Caco-2 (cell line): ENCODE results near the gene HEXA. TPM values are rescaled to one million over a fixed set of nuclear protein-coding genes. Genes with fewer than 3 reads are reported as not detected.

ENCODE experiments used
- BruUV-seq: library from RNA; stranded (reverse); fragments of 400-500 nt; replicated peaks from 2 replicates; lab custom pipeline; 2021; lab: Mats Ljungman, UMichigan
- CTCF ChIA-PET: fragments of 300-600 bp; sonication (Branson Sonifier 250); formaldehyde crosslinking; loops from one replicate; lab custom pipeline; 2022; ENCODE audit warnings: antibody characterized with exemption; lab: Charles Lee
- POLR2A ChIA-PET: fragments of 300-600 bp; sonication (Branson Sonifier 250); formaldehyde crosslinking; loops from one replicate; lab custom pipeline; 2022; ENCODE audit warnings: antibody characterized with exemption; lab: Charles Lee
- DNase-seq, 2 experiments: peaks; one replicate each; pipeline versions ENCODE4 v3.0.0 to v3.0.0-alpha.2; 2020 to 2022
- H3K27me3 ChIP-seq: replicated peaks from 2 replicates; pipeline ENCODE4 v1.6.0; 2011; ENCODE audit warnings: low read length; ENCODE audit not compliant: control insufficient read depth, insufficient read depth
- H3K36me3 ChIP-seq: 2 replicates; pipeline ENCODE4 v1.5.1; 2011; ENCODE audit warnings: low read length; ENCODE audit not compliant: control insufficient read depth, insufficient read depth
- H3K4me1 ChIP-seq: fragments of 250-450 bp; sonication (Bioruptor Pico); 2 replicates; pipeline ENCODE4 v1.5.1; 2020; ENCODE audit warnings: mild to moderate bottlenecking
- H3K4me3 ChIP-seq: 2 replicates; pipeline ENCODE4 v1.5.1; 2011; ENCODE audit warnings: low read depth, mild to moderate bottlenecking, control low read depth, low read length
- H3K9me3 ChIP-seq: fragments of 250-450 bp; sonication (Bioruptor Pico); 2 replicates; pipeline ENCODE4 v1.5.1; 2020; ENCODE audit warnings: mild to moderate bottlenecking, moderate library complexity
- H3K27ac Mint-ChIP-seq: one replicate; pipeline ENCODE4 v1.8.0; 2022; ENCODE audit warnings: mixed read lengths; ENCODE audit not compliant: unreplicated experiment
- H3K27me3 Mint-ChIP-seq: one replicate; pipeline ENCODE4 v1.8.0; 2022; ENCODE audit warnings: mixed read lengths; ENCODE audit not compliant: insufficient read depth, unreplicated experiment
- H3K36me3 Mint-ChIP-seq: one replicate; pipeline ENCODE4 v1.8.0; 2022; ENCODE audit warnings: mild to moderate bottlenecking, mixed read lengths; ENCODE audit not compliant: insufficient read depth, unreplicated experiment
- H3K4me1 Mint-ChIP-seq: one replicate; pipeline ENCODE4 v1.8.0; 2022; ENCODE audit warnings: low read depth, mixed read lengths; ENCODE audit not compliant: unreplicated experiment
- H3K4me3 Mint-ChIP-seq: one replicate; pipeline ENCODE4 v1.8.0; 2022; ENCODE audit warnings: mild to moderate bottlenecking, moderate library complexity, mixed read lengths; ENCODE audit not compliant: unreplicated experiment
- H3K9me3 Mint-ChIP-seq: one replicate; pipeline ENCODE4 v1.8.0; 2022; ENCODE audit warnings: mixed read lengths; ENCODE audit not compliant: unreplicated experiment
- CTCF ChIP-seq, 2 experiments: fragments of 200-600 bp in 1 of 2; IDR thresholded peaks; 1 replicate in 1 of 2; 2 replicates in 1 of 2; pipeline versions ENCODE4 v1.5.1 to v1.8.0; 2011 to 2022; ENCODE audit warnings: antibody characterized with exemption in 1 of 2, control low read depth in 1 of 2, inconsistent platforms in 1 of 2, low read depth in 1 of 2, low read length in 1 of 2, mild to moderate bottlenecking in 1 of 2, moderate library complexity in 1 of 2; ENCODE audit not compliant: insufficient read depth in 1 of 2, severe bottlenecking in 1 of 2, unreplicated experiment in 1 of 2
- intact Hi-C: fragments of 100-400 bp; cut with micrococcal nuclease; formaldehyde crosslinking; loops from one replicate; pipeline ENCODE4 v1.10.0; 2022; ENCODE audit not compliant: unreplicated experiment
- total RNA-seq: library from RNA; stranded (reverse); gene quantifications from 2 replicates; pipeline ENCODE4 v1.2.3, GENCODE V29; 2022

The HEXA gene
- total RNA-seq, 1 experiment from 2014 or later: 151 TPM

GRCh38 chr15:72369964-72370363, 5.8 kb downstream of the HEXA start:
- DNase-seq: no peak
- no peaks in the 10 kb centered on the region for H3K9me3 ChIP-seq
- intact Hi-C loops: no loop called here
- Mint-ChIP-seq H3K27me3 (no peaks in the 10 kb centered on the region), H3K4me3 (no peak overlapping the region), H3K36me3 (peaks cover 24% of the 10 kb centered on the region), H3K27ac (no peak overlapping the region), H3K4me1 (peaks cover 5% of the 10 kb centered on the region), H3K9me3 (no peaks in the 10 kb centered on the region)
- no peak for TF ChIP-seq CTCF (IDR thresholded peaks at IDR 0.05; ENCODE audit: insufficient read depth in 1 of 2, low read depth in 1 of 2, low read length in 1 of 2, severe bottlenecking in 1 of 2, unreplicated experiment in 1 of 2)
- no TSS peak for BruUV-seq
- H3K27me3 ChIP-seq: no peaks in the 10 kb centered on the region
- ChIA-PET POLR2A (interaction anchor here (0.6 kb wide), 1 partner anchor 980 kb away, joined by 3 read pairs; no protein-coding TSS in a partner anchor), CTCF (no interaction called here)
- H3K4me1 ChIP-seq: 0 out of 2 replicates have a peak, but pooled peaks cover 4% of the 10 kb centered on the region
- peaks cover 2% of the 10 kb centered on the region; the same call in 1 of the 2 replicates for H3K36me3 ChIP-seq
- H3K4me3 ChIP-seq: no peak overlapping the region

- H3K4me3 ChIP-seq: no peak overlapping the region
- H3K9me3 ChIP-seq: no peaks in the 10 kb centered on the region
- no peaks in the 10 kb centered on the region for H3K9me3 Mint-ChIP-seq
- no peaks in the 10 kb centered on the region for H3K4me1 Mint-ChIP-seq
- BruUV-seq: no TSS peak
- no peaks in the 10 kb centered on the region for H3K4me1 ChIP-seq
- peaks cover 20% of the 10 kb centered on the region for H3K36me3 Mint-ChIP-seq
- TF ChIP-seq CTCF (IDR thresholded peaks at IDR 0.05; ENCODE audit: insufficient read depth in 1 of 2, low read depth in 1 of 2, low read length in 1 of 2, severe bottlenecking in 1 of 2, unreplicated experiment in 1 of 2): no peak
- ChIA-PET CTCF (no interaction called here), POLR2A (no interaction called here)
- peaks cover 2% of the 10 kb centered on the region; the same call in 1 of the 2 replicates for H3K36me3 ChIP-seq
- no peak overlapping the region for H3K4me3 Mint-ChIP-seq
- H3K27me3 Mint-ChIP-seq: no peaks in the 10 kb centered on the region
- no peak for DNase-seq
- H3K27ac Mint-ChIP-seq: no peak overlapping the region
- intact Hi-C loops: no loop called here
- H3K27me3 ChIP-seq: no peaks in the 10 kb centered on the region
Measured at GRCh38 chr15:72368899-72369298, 6.9 kb downstream of the HEXA start.

- intact Hi-C loops: no loop called here
- POLR2A ChIA-PET: no interaction called here
- CTCF ChIA-PET: interaction anchor here (0.5 kb wide), 1 partner anchor 27 kb away, joined by 4 read pairs; no protein-coding TSS in a partner anchor
- DNase-seq: no peak
- TF ChIP-seq CTCF (IDR thresholded peaks at IDR 0.05; ENCODE audit: insufficient read depth in 1 of 2, low read depth in 1 of 2, low read length in 1 of 2, severe bottlenecking in 1 of 2, unreplicated experiment in 1 of 2): no peak
- H3K4me3 Mint-ChIP-seq: no peak overlapping the region
- H3K9me3 Mint-ChIP-seq: no peaks in the 10 kb centered on the region
- no peaks in the 10 kb centered on the region for H3K4me1 Mint-ChIP-seq
- Histone ChIP-seq H3K9me3 (no peaks in the 10 kb centered on the region), H3K4me3 (no peak overlapping the region), H3K36me3 (peaks cover 2% of the 10 kb centered on the region; the same call in 1 of the 2 replicates), H3K4me1 (no peaks in the 10 kb centered on the region), H3K27me3 (no peaks in the 10 kb centered on the region)
- no TSS peak for BruUV-seq
- peaks cover 20% of the 10 kb centered on the region for H3K36me3 Mint-ChIP-seq
- no peak overlapping the region for H3K27ac Mint-ChIP-seq
- no peaks in the 10 kb centered on the region for H3K27me3 Mint-ChIP-seq
Measured at GRCh38 chr15:72368325-72368724, 7.5 kb downstream of the HEXA start.
